AG09319 (cell line): Measurements from ENCODE around the gene CAMK1.
A peak's percentile ranks its signal among the peaks of the same experiment; 100 is the strongest.

Experiments used
- DNase-seq: peaks from one replicate; pipeline ENCODE4 v3.0.0-alpha.2; 2010; ENCODE audit warnings: low read depth; ENCODE audit errors: extremely low read depth
- TF ChIP-seq, protein P1 (sequence below): IDR thresholded peaks from 2 replicates; pipeline ENCODE4 v1.5.1; 2011; ENCODE audit warnings: low read depth, mild to moderate bottlenecking, inconsistent platforms, low read length, moderate library complexity

CAMK1 gene

GRCh38 chr3:9742560-9742959 is 27.2 kb downstream of the CAMK1 start:
- TF ChIP-seq, protein P1, sequence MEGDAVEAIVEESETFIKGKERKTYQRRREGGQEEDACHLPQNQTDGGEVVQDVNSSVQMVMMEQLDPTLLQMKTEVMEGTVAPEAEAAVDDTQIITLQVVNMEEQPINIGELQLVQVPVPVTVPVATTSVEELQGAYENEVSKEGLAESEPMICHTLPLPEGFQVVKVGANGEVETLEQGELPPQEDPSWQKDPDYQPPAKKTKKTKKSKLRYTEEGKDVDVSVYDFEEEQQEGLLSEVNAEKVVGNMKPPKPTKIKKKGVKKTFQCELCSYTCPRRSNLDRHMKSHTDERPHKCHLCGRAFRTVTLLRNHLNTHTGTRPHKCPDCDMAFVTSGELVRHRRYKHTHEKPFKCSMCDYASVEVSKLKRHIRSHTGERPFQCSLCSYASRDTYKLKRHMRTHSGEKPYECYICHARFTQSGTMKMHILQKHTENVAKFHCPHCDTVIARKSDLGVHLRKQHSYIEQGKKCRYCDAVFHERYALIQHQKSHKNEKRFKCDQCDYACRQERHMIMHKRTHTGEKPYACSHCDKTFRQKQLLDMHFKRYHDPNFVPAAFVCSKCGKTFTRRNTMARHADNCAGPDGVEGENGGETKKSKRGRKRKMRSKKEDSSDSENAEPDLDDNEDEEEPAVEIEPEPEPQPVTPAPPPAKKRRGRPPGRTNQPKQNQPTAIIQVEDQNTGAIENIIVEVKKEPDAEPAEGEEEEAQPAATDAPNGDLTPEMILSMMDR = no peak
- no peak for DNase-seq

GRCh38 chr3:9739181-9739580 is 30.6 kb downstream of the CAMK1 start:
- TF ChIP-seq, protein P1 = no peak
- no peak for DNase-seq

- TF ChIP-seq, protein P1 = no peak
- no peak for DNase-seq
These were observed 32.9 kb downstream of the CAMK1 start for GRCh38 chr3:9736831-9737230.

DNA sequence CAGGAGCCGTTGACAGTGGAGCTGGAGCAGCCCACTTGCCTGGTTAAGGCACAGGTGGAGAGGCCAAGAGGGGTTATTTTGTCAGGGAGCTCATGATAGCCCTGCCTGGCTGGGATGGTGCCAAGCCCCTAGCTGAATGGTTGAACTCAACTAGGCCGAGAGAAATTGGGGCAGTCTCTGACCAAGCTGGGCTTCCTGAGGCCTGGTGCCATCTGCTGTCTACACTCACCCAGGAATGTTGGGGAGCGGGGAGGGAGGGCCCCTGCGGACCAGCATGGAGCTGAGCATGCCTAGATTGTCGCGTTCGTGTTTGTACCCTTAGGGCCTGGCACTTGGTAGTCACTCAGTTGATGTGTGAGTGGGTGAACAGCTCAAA is 37.0 kb downstream of the CAMK1 start:
- TF ChIP-seq, protein P1 = no peak

DNA sequence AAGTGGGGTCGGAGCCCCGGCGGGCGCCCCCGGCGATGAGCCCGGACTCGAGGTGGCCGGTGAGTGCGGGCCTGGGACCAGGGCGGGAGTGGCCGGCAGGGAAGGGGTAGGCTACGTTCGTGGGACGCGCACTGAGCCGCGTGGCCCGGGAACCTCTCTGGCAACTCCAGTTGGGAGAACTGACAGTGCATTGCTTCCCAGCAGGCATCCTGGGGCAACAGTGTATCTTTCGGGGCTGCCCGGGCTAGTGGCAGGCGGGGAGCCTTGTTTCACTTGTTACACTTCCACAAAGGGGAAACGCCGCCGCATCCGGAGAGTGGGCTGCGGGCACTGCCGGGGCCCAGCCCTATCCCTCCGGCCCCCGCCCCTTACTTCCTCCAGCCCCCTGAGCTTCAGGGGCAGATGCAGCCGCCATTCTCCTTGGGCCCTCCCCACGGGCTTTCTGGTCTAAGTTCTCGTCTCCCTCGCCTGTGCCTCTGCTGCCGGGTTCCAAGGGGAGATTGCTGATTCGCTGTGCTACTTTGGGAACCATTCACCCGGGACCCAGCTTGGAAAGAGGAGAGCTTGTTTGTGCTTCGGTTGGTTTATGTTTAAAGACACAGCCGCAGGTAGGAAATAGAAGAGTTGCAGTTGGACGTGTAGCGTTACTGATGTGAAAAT is 37.5 kb downstream of the CAMK1 start:
- TF ChIP-seq, protein P1 = no peak
- DNase-seq = no peak

More for the DNA sequence above, 37.0 kb downstream of the CAMK1 start:
- DNase-seq = no peak

DNA sequence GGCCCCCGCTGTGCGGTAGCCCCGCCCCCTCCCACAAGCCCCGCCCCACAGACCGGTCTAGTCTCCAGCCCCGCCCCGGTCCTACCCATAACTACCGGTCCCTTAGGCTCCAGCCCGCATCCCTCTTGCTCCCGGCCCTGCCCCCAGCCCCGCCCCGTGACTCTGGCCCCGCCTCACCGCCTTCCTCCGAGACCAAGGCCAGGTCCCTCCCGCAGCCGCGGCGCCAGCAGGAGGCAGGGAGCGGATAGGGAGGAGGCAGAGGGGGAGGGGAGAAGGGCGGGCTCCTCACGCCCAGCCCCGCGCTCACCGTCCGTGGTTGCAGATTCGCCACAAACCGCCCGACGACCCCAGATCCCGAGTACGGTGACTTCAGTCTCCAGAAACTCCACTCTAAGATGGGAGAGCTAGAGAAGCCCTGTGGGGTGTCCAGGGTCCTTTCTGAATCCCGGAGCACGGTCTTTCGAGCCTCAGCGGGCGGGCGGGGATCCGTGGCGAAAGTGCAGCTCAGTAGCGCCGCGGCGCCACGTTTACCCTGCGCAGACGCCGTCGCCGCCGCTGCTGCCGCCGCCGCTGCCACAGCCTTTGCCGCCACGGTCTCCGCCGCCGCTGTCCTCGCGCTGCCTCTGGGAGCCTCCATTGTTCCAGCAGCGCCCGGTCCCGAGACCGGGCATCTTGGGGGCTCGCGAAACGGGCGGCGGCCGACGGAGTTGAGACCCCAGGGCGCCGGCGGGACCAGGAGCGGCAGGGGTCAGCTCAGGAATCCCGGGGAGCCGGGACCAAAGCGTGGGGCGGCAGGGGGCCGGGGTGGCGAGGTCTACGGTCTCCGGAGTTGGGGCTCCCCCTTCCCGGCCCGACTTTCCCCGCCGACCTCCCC is 38.3 kb downstream of the CAMK1 start, which contains the start of gene BRPF1:
Gene BRPF1, plus strand, starts transcription at position 530 of the 874 bp plus-strand sequence. CDS start 2,406 bp downstream, outside the sequence.
- TF ChIP-seq, protein P1 = peak; percentile 6
- DNase-seq = peak; percentile 99

DNA sequence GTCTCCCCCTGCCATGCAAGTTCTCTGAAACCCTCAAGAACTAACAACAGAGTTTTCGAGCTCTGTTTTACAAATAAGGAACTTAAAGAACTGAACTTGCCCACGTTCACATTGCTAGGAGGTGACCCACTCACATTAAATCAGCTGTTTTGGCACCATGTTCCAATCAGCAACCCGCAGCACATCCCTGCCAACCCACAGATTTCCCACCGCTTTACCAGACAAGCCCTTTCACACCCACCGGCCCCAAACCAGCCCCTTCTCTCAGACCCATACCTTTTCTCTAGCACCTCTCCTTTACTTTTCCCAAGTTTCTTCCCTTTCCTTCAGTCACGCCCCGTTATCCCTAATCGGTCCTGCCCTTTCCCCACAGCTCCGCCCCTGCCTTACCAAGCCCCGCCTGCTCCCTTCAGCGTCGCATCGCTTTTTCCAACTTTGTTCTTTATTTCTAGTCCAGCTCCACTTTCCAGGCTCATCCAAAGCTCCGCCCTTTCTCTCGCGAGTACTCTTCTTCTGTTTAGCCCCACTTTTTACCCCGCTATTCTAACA is 39.0 kb downstream of the CAMK1 start:
- TF ChIP-seq, protein P1 = no peak
- no peak for DNase-seq
